Glutamatergic neuron (in vitro differentiated cells): ENCODE measurements around the gene PILRA. TPM values are rescaled to one million over a fixed set of nuclear protein-coding genes. Genes with fewer than 3 reads are reported as not detected.

Experiments used
- DNase-seq: peaks from one replicate; pipeline ENCODE4 v3.0.0; 2022
- H3K27ac Mint-ChIP-seq: one replicate; pipeline ENCODE4 v1.8.0; 2020; ENCODE audit warnings: mild to moderate bottlenecking, mixed read lengths, inconsistent platforms; ENCODE audit not compliant: unreplicated experiment
- H3K27me3 Mint-ChIP-seq: one replicate; pipeline ENCODE4 v1.8.0; 2020; ENCODE audit warnings: mild to moderate bottlenecking, moderate library complexity, mixed read lengths, inconsistent platforms; ENCODE audit not compliant: unreplicated experiment
- H3K36me3 Mint-ChIP-seq: one replicate; pipeline ENCODE4 v1.8.0; 2020; ENCODE audit warnings: mild to moderate bottlenecking, mixed read lengths, inconsistent platforms; ENCODE audit not compliant: unreplicated experiment
- H3K4me1 Mint-ChIP-seq: one replicate; pipeline ENCODE4 v1.8.0; 2020; ENCODE audit warnings: mild to moderate bottlenecking, low read depth, mixed read lengths, inconsistent platforms; ENCODE audit not compliant: unreplicated experiment
- H3K4me3 Mint-ChIP-seq: one replicate; pipeline ENCODE4 v1.8.0; 2020; ENCODE audit warnings: mild to moderate bottlenecking, mixed read lengths, inconsistent platforms; ENCODE audit not compliant: unreplicated experiment
- H3K9me3 Mint-ChIP-seq: one replicate; pipeline ENCODE4 v1.8.0; 2020; ENCODE audit warnings: mild to moderate bottlenecking, moderate library complexity, mixed read lengths, inconsistent platforms; ENCODE audit not compliant: unreplicated experiment
- total RNA-seq: library from RNA; stranded (reverse); fragmentation: NEBNext Ultra II Directional; extraction: Animal tissue kit (Norgen Biotek cat#: 25700); gene quantifications from one replicate; pipeline ENCODE4 v1.2.1, GENCODE V29; 2021; ENCODE audit not compliant: unreplicated experiment
- TF ChIP-seq, protein P1 (sequence below): fragments of 200-600 bp; sonication (generic); IDR thresholded peaks from one replicate; pipeline ENCODE4 v1.5.0; 2021; ENCODE audit not compliant: partially characterized antibody, unreplicated experiment

PILRA gene
- total RNA-seq, 1 donor from 2014 or later: 12.5 TPM

DNA sequence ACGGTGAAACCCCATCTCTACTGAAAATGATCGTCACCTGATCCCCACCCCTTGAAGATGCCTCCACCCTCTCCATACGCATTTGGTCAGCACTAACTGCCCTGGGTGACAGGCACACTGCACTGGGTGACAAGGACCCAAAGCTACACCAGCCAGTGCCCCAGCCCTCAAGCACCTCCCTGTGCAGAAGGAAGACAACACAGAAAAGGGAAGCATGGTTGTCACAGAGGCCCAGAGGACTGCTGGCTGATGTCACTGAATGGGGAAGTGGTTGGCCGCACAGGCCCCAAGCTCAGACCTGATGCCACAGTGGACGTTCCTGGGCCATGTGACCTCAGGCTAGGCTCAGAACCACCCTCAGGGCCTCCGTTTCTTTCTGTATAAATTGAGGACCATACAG lies 4.2 kb upstream of the PILRA start:
- peaks cover 3% of the 10 kb centered on the region for H3K9me3 Mint-ChIP-seq
- peaks cover 5% of the 10 kb centered on the region for H3K4me1 Mint-ChIP-seq
- H3K4me3 Mint-ChIP-seq: no peak overlapping the region
- TF ChIP-seq, protein P1, sequence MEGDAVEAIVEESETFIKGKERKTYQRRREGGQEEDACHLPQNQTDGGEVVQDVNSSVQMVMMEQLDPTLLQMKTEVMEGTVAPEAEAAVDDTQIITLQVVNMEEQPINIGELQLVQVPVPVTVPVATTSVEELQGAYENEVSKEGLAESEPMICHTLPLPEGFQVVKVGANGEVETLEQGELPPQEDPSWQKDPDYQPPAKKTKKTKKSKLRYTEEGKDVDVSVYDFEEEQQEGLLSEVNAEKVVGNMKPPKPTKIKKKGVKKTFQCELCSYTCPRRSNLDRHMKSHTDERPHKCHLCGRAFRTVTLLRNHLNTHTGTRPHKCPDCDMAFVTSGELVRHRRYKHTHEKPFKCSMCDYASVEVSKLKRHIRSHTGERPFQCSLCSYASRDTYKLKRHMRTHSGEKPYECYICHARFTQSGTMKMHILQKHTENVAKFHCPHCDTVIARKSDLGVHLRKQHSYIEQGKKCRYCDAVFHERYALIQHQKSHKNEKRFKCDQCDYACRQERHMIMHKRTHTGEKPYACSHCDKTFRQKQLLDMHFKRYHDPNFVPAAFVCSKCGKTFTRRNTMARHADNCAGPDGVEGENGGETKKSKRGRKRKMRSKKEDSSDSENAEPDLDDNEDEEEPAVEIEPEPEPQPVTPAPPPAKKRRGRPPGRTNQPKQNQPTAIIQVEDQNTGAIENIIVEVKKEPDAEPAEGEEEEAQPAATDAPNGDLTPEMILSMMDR: no peak
- no peak overlapping the region for H3K27ac Mint-ChIP-seq
- H3K36me3 Mint-ChIP-seq: no peaks in the 10 kb centered on the region
- no peak for DNase-seq
- H3K27me3 Mint-ChIP-seq: peaks cover 5% of the 10 kb centered on the region

DNA sequence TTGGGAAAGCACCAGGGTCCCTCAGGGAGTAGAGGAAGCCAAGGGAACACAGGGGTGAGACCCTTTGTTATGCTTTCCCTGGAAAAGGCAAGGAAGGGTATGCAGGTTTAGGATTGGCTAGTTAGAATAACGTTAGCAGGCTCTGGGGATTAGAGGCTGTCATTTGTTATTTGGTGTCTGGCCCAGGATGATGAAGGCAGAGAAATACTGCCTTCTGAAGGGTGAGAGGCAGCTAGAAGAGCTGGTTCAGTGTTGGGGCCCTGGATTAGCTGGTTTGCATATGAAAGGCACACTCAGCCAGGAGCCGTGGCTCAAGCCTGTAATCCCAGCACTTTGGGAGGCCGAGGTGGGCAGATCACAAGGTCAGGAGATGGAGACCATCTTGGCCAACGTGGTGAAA lies 3.0 kb upstream of the PILRA start:
- H3K36me3 Mint-ChIP-seq: no peaks in the 10 kb centered on the region
- peaks cover 3% of the 10 kb centered on the region for H3K9me3 Mint-ChIP-seq
- H3K27me3 Mint-ChIP-seq: peaks cover 12% of the 10 kb centered on the region
- no peak for DNase-seq
- H3K4me1 Mint-ChIP-seq: peaks cover 5% of the 10 kb centered on the region
- TF ChIP-seq, protein P1: no peak
- no peak overlapping the region for H3K27ac Mint-ChIP-seq
- no peak overlapping the region for H3K4me3 Mint-ChIP-seq

GRCh38 chr7:100370746-100371145 lies 2.5 kb upstream of the PILRA start:
- H3K36me3 Mint-ChIP-seq: no peaks in the 10 kb centered on the region
- no peak for DNase-seq
- H3K4me3 Mint-ChIP-seq: no peak overlapping the region
- H3K27me3 Mint-ChIP-seq: peaks cover 12% of the 10 kb centered on the region
- TF ChIP-seq, protein P1: no peak
- no peak overlapping the region for H3K27ac Mint-ChIP-seq
- H3K9me3 Mint-ChIP-seq: peaks cover 3% of the 10 kb centered on the region
- peaks cover 5% of the 10 kb centered on the region for H3K4me1 Mint-ChIP-seq

GRCh38 chr7:100371561-100372171 lies 1.6 kb upstream of the PILRA start:
- H3K27me3 Mint-ChIP-seq: peaks cover 9% of the 10 kb centered on the region
- TF ChIP-seq, protein P1: no peak
- H3K9me3 Mint-ChIP-seq: peaks cover 2% of the 10 kb centered on the region
- H3K4me3 Mint-ChIP-seq: no peak overlapping the region
- H3K36me3 Mint-ChIP-seq: no peaks in the 10 kb centered on the region
- H3K4me1 Mint-ChIP-seq: peaks cover 4% of the 10 kb centered on the region
- DNase-seq: no peak
- H3K27ac Mint-ChIP-seq: no peak overlapping the region

GRCh38 chr7:100372256-100372655 lies 1.0 kb upstream of the PILRA start:
- Mint-ChIP-seq H3K9me3 (peaks cover 2% of the 10 kb centered on the region), H3K4me3 (no peak overlapping the region), H3K27me3 (peaks cover 9% of the 10 kb centered on the region), H3K27ac (no peak overlapping the region), H3K36me3 (no peaks in the 10 kb centered on the region), H3K4me1 (peaks cover 4% of the 10 kb centered on the region)
- no peak for DNase-seq
- TF ChIP-seq, protein P1: no peak
